HepG2 (cell line): ENCODE measurements around the gene ZBTB46. TPM values are rescaled to one million over a fixed set of nuclear protein-coding genes. Genes with fewer than 3 reads are reported as not detected.

Experiments
- AKNA ChIP-seq: sonication (generic); formaldehyde crosslinking; IDR thresholded peaks from 2 replicates; pipeline ENCODE4 v1.4.0; 2020; ENCODE audit warnings: missing genetic modification reagents, borderline replicate concordance
- ATRX ChIP-seq: sonication (generic); formaldehyde crosslinking; IDR thresholded peaks from 2 replicates; pipeline ENCODE4 v1.4.0; 2020; ENCODE audit warnings: missing genetic modification reagents, borderline replicate concordance
- CHCHD3 ChIP-seq: sonication (generic); formaldehyde crosslinking; IDR thresholded peaks from 2 replicates; pipeline ENCODE4 v1.8.0; 2022; ENCODE audit warnings: mild to moderate bottlenecking, missing genetic modification reagents, moderate library complexity
- DMAP1 ChIP-seq: IDR thresholded peaks from 2 replicates; pipeline ENCODE4 v1.6.1; 2016
- DPF2 ChIP-seq: sonication (generic); formaldehyde crosslinking; IDR thresholded peaks from 2 replicates; pipeline ENCODE4 v1.4.0; 2020; ENCODE audit warnings: mild to moderate bottlenecking, low read depth, missing genetic modification reagents, borderline replicate concordance
- E2F2 ChIP-seq: sonication (generic); formaldehyde crosslinking; IDR thresholded peaks from 2 replicates; pipeline ENCODE4 v1.4.0; 2020; ENCODE audit warnings: missing genetic modification reagents, borderline replicate concordance
- FIP1L1 ChIP-seq: fragments of 200-400 bp; formaldehyde crosslinking; IDR thresholded peaks from 2 replicates; pipeline ENCODE4 v1.6.1; 2018; ENCODE audit warnings: low read depth, mild to moderate bottlenecking, low read length, moderate library complexity, borderline replicate concordance; ENCODE audit not compliant: insufficient read depth
- FOSL1 ChIP-seq: sonication (generic); formaldehyde crosslinking; IDR thresholded peaks from 2 replicates; pipeline ENCODE4 v1.9.0; 2021; ENCODE audit warnings: missing genetic modification reagents, borderline replicate concordance
- IKZF4 ChIP-seq: sonication (generic); formaldehyde crosslinking; IDR thresholded peaks from 2 replicates; pipeline ENCODE4 v1.5.1; 2020; ENCODE audit warnings: borderline replicate concordance, mild to moderate bottlenecking, low read depth, missing genetic modification reagents; ENCODE audit errors: not compliant biosample characterization
- MXI1 ChIP-seq: IDR thresholded peaks from 3 replicates; pipeline ENCODE4 v1.6.1; 2012; ENCODE audit warnings: low read depth, low read length, inconsistent platforms, borderline replicate concordance
- NPAS2 ChIP-seq: sonication (generic); formaldehyde crosslinking; IDR thresholded peaks from 2 replicates; pipeline ENCODE4 v1.8.0; 2022; ENCODE audit warnings: mild to moderate bottlenecking, missing genetic modification reagents, borderline replicate concordance
- PAX8 ChIP-seq: sonication (generic); formaldehyde crosslinking; IDR thresholded peaks from 2 replicates; pipeline ENCODE4 v1.8.0; 2022; ENCODE audit warnings: mild to moderate bottlenecking, missing genetic modification reagents, borderline replicate concordance
- RFX3 ChIP-seq: IDR thresholded peaks from 2 replicates; pipeline ENCODE4 v1.6.1; 2016; ENCODE audit warnings: missing biosample characterization, missing genetic modification reagents
- SIX4 ChIP-seq: sonication (generic); formaldehyde crosslinking; IDR thresholded peaks from 2 replicates; pipeline ENCODE4 v1.4.0; 2020; ENCODE audit warnings: missing genetic modification reagents
- SKI ChIP-seq: fragments of 450-650 bp; IDR thresholded peaks from one replicate; pipeline ENCODE4 v1.6.1; 2018; ENCODE audit warnings: mild to moderate bottlenecking; ENCODE audit not compliant: partially characterized antibody
- SRY ChIP-seq: sonication (generic); formaldehyde crosslinking; IDR thresholded peaks from 2 replicates; pipeline ENCODE4 v1.8.0; 2022; ENCODE audit warnings: mild to moderate bottlenecking, missing genetic modification reagents
- TFE3 ChIP-seq: IDR thresholded peaks from 2 replicates; pipeline ENCODE4 v1.6.1; 2016
- TGIF2 ChIP-seq: IDR thresholded peaks from 2 replicates; pipeline ENCODE4 v1.6.1; 2016; ENCODE audit warnings: control low read depth, missing compliant biosample characterization
- ZBTB21 ChIP-seq: sonication (generic); formaldehyde crosslinking; IDR thresholded peaks from 2 replicates; pipeline ENCODE4 v1.4.0; 2020; ENCODE audit warnings: missing genetic modification reagents
- ZMYM3 ChIP-seq: sonication (generic); formaldehyde crosslinking; IDR thresholded peaks from 2 replicates; pipeline ENCODE4 v1.5.1; 2020; ENCODE audit warnings: mild to moderate bottlenecking, missing genetic modification reagents
- ZNF24 ChIP-seq: fragments of 450-650 bp; IDR thresholded peaks from 2 replicates; pipeline ENCODE4 v1.6.1; 2017; ENCODE audit warnings: antibody characterized with exemption, mild to moderate bottlenecking
- ZNF615 ChIP-seq: sonication (generic); formaldehyde crosslinking; IDR thresholded peaks from 2 replicates; pipeline ENCODE4 v1.5.0; 2020; ENCODE audit warnings: mild to moderate bottlenecking, missing genetic modification reagents, borderline replicate concordance
- ZNF768 ChIP-seq: sonication (generic); formaldehyde crosslinking; IDR thresholded peaks from 2 replicates; pipeline ENCODE4 v1.4.0; 2020; ENCODE audit warnings: missing genetic modification reagents
- polyA plus RNA-seq, 8 experiments: library from polyadenylated mRNA; depleted of rRNA in 3 of 8; stranded (reverse) in 7 of 8; unstranded in 1 of 8; fragments of >200 nt; fragmentation: Illumina TruSeq in 4 of 8; extraction: Trizol in 4 of 8; gene quantifications; 2 replicates each; pipeline versions ENCODE4 v1.2.1 to v1.2.3, GENCODE V29; 2011 to 2016; ENCODE audit warnings: low read depth in 4 of 8, missing spikeins in 1 of 8, mixed read lengths in 1 of 8; ENCODE audit not compliant: insufficient read depth in 1 of 8
- total RNA-seq, 5 experiments: library from RNA; depleted of rRNA; stranded (reverse); fragments of >200 nt; fragmentation: Illumina TruSeq; extraction: Trizol; gene quantifications; 2 replicates each; pipeline ENCODE4 v1.2.3, GENCODE V29; 2016; ENCODE audit warnings: low read depth in 1 of 5

The ZBTB46 gene
- total and polyA plus RNA-seq, 2 of the 13 experiments (the other 11 are each of a cell fraction or from before 2014, with no cell fraction given) = 1.6 to 13.5 TPM

DNA sequence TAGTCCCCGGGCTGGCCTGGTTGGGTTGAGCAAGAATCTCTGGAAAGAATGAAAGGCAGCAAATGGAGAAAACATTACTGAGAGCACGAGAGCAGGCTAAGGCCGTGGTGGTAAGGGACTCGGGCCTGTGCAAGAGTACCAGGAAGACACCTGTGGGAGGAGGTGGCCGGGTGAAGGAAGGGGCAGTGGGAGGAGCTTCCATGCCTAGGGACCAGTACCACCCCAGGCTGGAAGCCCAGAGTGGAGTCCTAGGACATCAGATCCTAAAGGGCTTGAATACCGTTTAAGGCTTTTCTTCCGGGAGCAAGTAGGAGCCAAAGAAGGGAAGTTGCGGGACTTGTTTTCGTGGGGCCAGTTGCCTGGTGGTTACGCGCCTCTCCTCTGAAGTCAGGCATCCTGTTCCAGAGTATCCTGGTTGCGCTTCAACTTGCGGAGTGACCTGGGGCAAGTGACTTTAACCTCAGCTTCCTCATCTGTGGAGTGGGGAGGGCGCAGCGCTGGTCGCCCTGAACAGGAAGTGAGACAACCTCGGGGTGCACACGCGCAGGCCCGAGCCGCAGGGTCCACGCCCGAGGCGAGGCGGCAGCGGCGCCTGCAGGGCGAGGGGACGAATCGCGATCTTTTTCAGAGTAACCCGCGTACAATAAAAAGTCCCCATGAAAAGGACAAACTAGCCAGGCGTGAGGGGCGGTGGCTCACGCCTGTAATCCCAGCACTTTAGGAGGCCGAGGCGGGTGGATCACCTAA lies 32.9 kb upstream of the ZBTB46 start (continued):
- TF ChIP-seq SRY (peak; percentile 84), DPF2 (CRISPR knock-in tag) (peak; percentile 68; the same call in 1 of the 2 replicates), ATRX (no peak), RFX3 (CRISPR knock-in tag) (no peak), ZMYM3 (peak; percentile 88), SKI (peak; percentile 68), PAX8 (CRISPR knock-in tag) (peak; percentile 74), FOSL1 (no peak), DMAP1 (no peak; the same call in 1 of the 2 replicates), IKZF4 (CRISPR knock-in tag) (no peak), TGIF2 (peak; percentile 93), ZNF768 (CRISPR knock-in tag) (peak; percentile 93), AKNA (CRISPR knock-in tag) (no peak), ZNF24 (no peak), SIX4 (CRISPR knock-in tag) (no peak), CHCHD3 (CRISPR knock-in tag) (peak; percentile 91), NPAS2 (no peak), E2F2 (CRISPR knock-in tag) (no peak), ZBTB21 (CRISPR knock-in tag) (0 out of 2 replicates have a peak, but pooled peaks have one; percentile 25), TFE3 (CRISPR knock-in tag) (no peak), FIP1L1 (peak; percentile 92; the same call in 1 of the 2 replicates), ZNF615 (0 out of 2 replicates have a peak, but pooled peaks have one; percentile 70), MXI1 (peak; percentile 97)
